A673 (cell line): ENCODE results near the gene PGAP2. TPM values are rescaled to one million over a fixed set of nuclear protein-coding genes. Genes with fewer than 3 reads are reported as not detected.
A peak's percentile ranks its signal among the peaks of the same experiment; 100 is the strongest.
"Not testable (repeated sequence)": the region's sequence is repeated elsewhere in the genome, so short reads cannot be mapped to it uniquely, and the experiment has no call there.

Source experiments
- Bru-seq: library from RNA; stranded (reverse); fragments of 400-500 nt; gene quantifications from one replicate; lab custom pipeline; 2021; lab: Mats Ljungman, UMichigan
- BruChase-seq, 2 experiments: library from RNA; stranded (reverse); fragments of 400-500 nt; gene quantifications; one replicate each; lab custom pipeline; 2021; lab: Mats Ljungman, UMichigan
- BruUV-seq: library from RNA; stranded (reverse); fragments of 400-500 nt; replicated peaks from 2 replicates; lab custom pipeline; 2021; lab: Mats Ljungman, UMichigan
- CTCF ChIA-PET: fragments of 300-600 bp; sonication (Branson Sonifier 250); formaldehyde crosslinking; loops from one replicate; lab custom pipeline; 2022; ENCODE audit warnings: antibody characterized with exemption; lab: Charles Lee
- POLR2A ChIA-PET: fragments of 300-600 bp; sonication (Branson Sonifier 250); formaldehyde crosslinking; loops from one replicate; lab custom pipeline; 2022; ENCODE audit warnings: antibody characterized with exemption; ENCODE audit not compliant: low non-redundant PET; lab: Charles Lee
- DNase-seq: peaks from one replicate; pipeline ENCODE4 v3.0.0-alpha.2; 2015; ENCODE audit warnings: low spot score
- H3K27ac ChIP-seq: fragments of 200-600 bp; sonication (generic); 2 replicates; pipeline ENCODE4 v1.5.1; 2016; ENCODE audit warnings: mixed run types, low read depth, mild to moderate bottlenecking, mixed read lengths, antibody characterized with exemption, low read length; ENCODE audit not compliant: poor library complexity, severe bottlenecking
- H3K27me3 ChIP-seq: fragments of 200-600 bp; sonication (generic); replicated peaks from 2 replicates; pipeline ENCODE4 v1.6.1; 2017; ENCODE audit warnings: mixed run types, low read depth, mild to moderate bottlenecking, mixed read lengths, antibody characterized with exemption, low read length; ENCODE audit not compliant: insufficient read depth, poor library complexity
- H3K36me3 ChIP-seq: fragments of 200-600 bp; sonication (generic); 2 replicates; pipeline ENCODE4 v1.6.1; 2016; ENCODE audit warnings: mixed run types, mild to moderate bottlenecking, mixed read lengths, antibody characterized with exemption, low read length; ENCODE audit not compliant: insufficient read depth, poor library complexity, severe bottlenecking
- H3K4me1 ChIP-seq: fragments of 200-600 bp; sonication (generic); 2 replicates; pipeline ENCODE4 v1.6.1; 2017; ENCODE audit warnings: mixed run types, mild to moderate bottlenecking, mixed read lengths, antibody characterized with exemption, low read length; ENCODE audit not compliant: insufficient read depth, poor library complexity, severe bottlenecking
- H3K4me3 ChIP-seq: fragments of 200-600 bp; sonication (generic); 2 replicates; pipeline ENCODE4 v1.5.1; 2016; ENCODE audit warnings: low read depth, mixed run types, mild to moderate bottlenecking, mixed read lengths, low read length; ENCODE audit not compliant: poor library complexity, severe bottlenecking
- H3K9me3 ChIP-seq: fragments of 200-600 bp; sonication (generic); 2 replicates; pipeline ENCODE4 v1.6.1; 2016; ENCODE audit warnings: mixed run types, low read depth, mild to moderate bottlenecking, mixed read lengths, antibody characterized with exemption, low read length; ENCODE audit not compliant: poor library complexity, severe bottlenecking
- CTCF ChIP-seq: fragments of 300-800, 200-600 bp; sonication (generic); conservative IDR thresholded peaks from 2 replicates; pipeline ENCODE4 v1.5.1; 2017; ENCODE audit warnings: low read depth, mild to moderate bottlenecking, antibody characterized with exemption, low read length, moderate library complexity, mixed read lengths
- EZH2 ChIP-seq: fragments of 200-600 bp; sonication (generic); IDR thresholded peaks from 2 replicates; pipeline ENCODE4 v1.6.1; 2017; ENCODE audit warnings: borderline replicate concordance, low read depth, mild to moderate bottlenecking, mixed read lengths, antibody characterized with exemption, low read length; ENCODE audit not compliant: poor library complexity, severe bottlenecking
- intact Hi-C: fragments of 100-400 bp; cut with micrococcal nuclease; formaldehyde crosslinking; loops from one replicate; pipeline ENCODE4 v1.10.0; 2022; ENCODE audit not compliant: unreplicated experiment
- long read RNA-seq: library from polyadenylated mRNA; stranded (forward); transcript quantifications from one replicate; pipeline ENCODE4 v2.0.0, GENCODE V29; 2022
- total RNA-seq: library from RNA; stranded (reverse); gene quantifications from 2 replicates; pipeline ENCODE4 v1.2.3, GENCODE V29; 2021

PGAP2 gene
- 16.2 and 21.3 TPM in 2 replicates for total RNA-seq
- Bru-seq, nascent RNA = percentile 50 among the genes with signal in this experiment
- BruChase-seq, experiment 1, labeled RNA remaining after a 2-hour chase = percentile 60 among the genes with signal in this experiment
- percentile 69 among the genes with signal in this experiment for BruChase-seq, experiment 2, labeled RNA remaining after a 6-hour chase
- long read RNA-seq, partial matches to known transcripts = 1 of 11 reads
- long read RNA-seq, other reads (novel, unspliced or antisense) = 5 of 11 reads

- peak within 1 kb of the TSS; percentile 71 for H3K4me3 ChIP-seq
- H3K9me3 ChIP-seq = no peaks in the 10 kb centered on the region
- CTCF ChIA-PET = interaction anchor here (0.6 to 1.6 kb wide), 3 partner anchors 10 to 113 kb away, joined by 3 to 5 read pairs (median 3); partner anchors contain the start of gene NUP98
- intact Hi-C loops = no loop called here
- H3K36me3 ChIP-seq = no peaks in the 10 kb centered on the region
- TF ChIP-seq EZH2 = no peak
- peak; percentile 82 for TF ChIP-seq CTCF
- BruUV-seq = no TSS peak
- H3K4me1 ChIP-seq = peaks cover 5% of the 10 kb centered on the region
- peak; percentile 72 for DNase-seq
- H3K27ac ChIP-seq = peak within 1 kb of the TSS; percentile 32
- no peaks in the 10 kb centered on the region for H3K27me3 ChIP-seq
- POLR2A ChIA-PET = no interaction called here
Measured at GRCh38 chr11:3807909-3808860, at the start of gene PGAP2. PGAP2 (plus strand) TSS chr11:3808560; CDS start chr11:3811260, 2,700 bp downstream.

- no TSS peak for BruUV-seq
- H3K36me3 ChIP-seq = peaks cover 87% of the 10 kb centered on the region
- no peaks in the 10 kb centered on the region for H3K27me3 ChIP-seq
- no peaks in the 10 kb centered on the region for H3K4me1 ChIP-seq
- no peaks in the 10 kb centered on the region for H3K9me3 ChIP-seq
- H3K4me3 ChIP-seq = no peak overlapping the region
- POLR2A ChIA-PET = no interaction called here
- intact Hi-C loops = no loop called here
- no peak for TF ChIP-seq CTCF
- no peak for TF ChIP-seq EZH2
- no peak overlapping the region for H3K27ac ChIP-seq
- no peak for DNase-seq
- CTCF ChIA-PET = no interaction called here
Measured at GRCh38 chr11:3764266-3764665, 44.1 kb upstream of the PGAP2 start.

- H3K36me3 ChIP-seq = peaks cover 92% of the 10 kb centered on the region
- BruUV-seq, intact Hi-C loops, CTCF ChIA-PET, H3K27ac ChIP-seq, H3K9me3 ChIP-seq, H3K27me3 ChIP-seq, H3K4me3 ChIP-seq, DNase-seq, POLR2A ChIA-PET, H3K4me1 ChIP-seq: not testable (repeated sequence)
Measured at GRCh38 chr11:3766836-3767235, 41.5 kb upstream of the PGAP2 start.
